K562 (cell line): ENCODE measurements around the gene ST8SIA2. TPM values are rescaled to one million over a fixed set of nuclear protein-coding genes. Genes with fewer than 3 reads are reported as not detected.

Source experiments
- KDM4B ChIP-seq, 2 experiments: fragments of 450-650 bp in 1 of 2; sonication (generic) in 1 of 2; IDR thresholded peaks; 2 replicates each; pipeline ENCODE4 v1.6.1; 2016 to 2017; ENCODE audit warnings: borderline replicate concordance in 2 of 2, antibody characterized with exemption in 1 of 2, low read depth in 1 of 2, mild to moderate bottlenecking in 1 of 2
- SLC30A9 ChIP-seq: fragments of 250-450 bp; sonication (Bioruptor Pico); IDR thresholded peaks from 2 replicates; pipeline ENCODE4 v1.8.0; 2022; ENCODE audit warnings: mild to moderate bottlenecking, moderate library complexity
- polyA plus RNA-seq, 8 experiments: library from polyadenylated mRNA; depleted of rRNA in 4 of 8; stranded (reverse) in 5 of 8; unstranded in 3 of 8; fragments of >200 nt; fragmentation: Nextera tagmentation in 2 of 8; fragmentation: Illumina TruSeq in 1 of 8; extraction: Ambion mirVana in 2 of 8; extraction: Trizol in 1 of 8; gene quantifications; 2 replicates each; pipeline versions ENCODE4 v1.2.1 to v1.2.3, GENCODE V29; 2011 to 2014; ENCODE audit warnings: inconsistent platforms in 1 of 8, missing spikeins in 1 of 8
- total RNA-seq, 7 experiments: library from RNA; depleted of rRNA in 6 of 7; stranded (reverse); fragments of >200 nt in 6 of 7; fragmentation: Illumina TruSeq in 2 of 7; extraction: Trizol in 2 of 7; gene quantifications; 2 replicates each; pipeline versions ENCODE4 v1.2.1 to v1.2.3, GENCODE V29; 2011 to 2021; ENCODE audit warnings: low replicate concordance in 1 of 7
- TF ChIP-seq, protein P1 (sequence below): IDR thresholded peaks from 2 replicates; pipeline ENCODE4 v1.6.1; 2012; ENCODE audit warnings: low read depth, low read length, improper control_type of control experiment, borderline replicate concordance
- TF ChIP-seq, protein P2 (sequence below): fragments of 200-400 bp; formaldehyde crosslinking; IDR thresholded peaks from 2 replicates; pipeline ENCODE4 v1.6.1; 2017; ENCODE audit warnings: mild to moderate bottlenecking, low read depth, low read length, moderate library complexity
- TF ChIP-seq, protein P3 (sequence below): fragments of 450-650 bp; IDR thresholded peaks from 2 replicates; pipeline ENCODE4 v1.7.0; 2016; ENCODE audit warnings: borderline replicate concordance

The ST8SIA2 gene
- total and polyA plus RNA-seq, 9 of the 15 experiments (the other 6 are each of a cell fraction or from before 2014, with no cell fraction given): not detected

DNA sequence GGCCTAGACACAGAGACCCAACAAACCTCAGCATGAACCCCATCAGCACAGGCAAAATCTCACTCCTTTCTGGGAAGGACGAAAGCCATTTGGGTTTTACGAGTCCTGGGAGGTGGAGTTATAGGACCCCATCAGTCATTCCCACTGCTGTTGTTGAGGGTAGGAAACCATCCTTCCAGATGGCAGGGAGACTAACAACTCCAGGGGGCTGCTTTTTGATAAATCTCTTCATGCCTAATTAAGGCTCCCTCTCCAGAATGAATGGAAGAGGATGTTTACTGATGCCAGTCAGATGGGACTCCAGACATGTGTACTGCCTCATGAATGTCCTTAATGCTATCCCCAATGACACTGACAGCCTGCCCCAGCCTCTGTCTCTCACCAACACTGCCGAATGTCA, 75.3 kb downstream of the ST8SIA2 start (continued):
- TF ChIP-seq, protein P1, sequence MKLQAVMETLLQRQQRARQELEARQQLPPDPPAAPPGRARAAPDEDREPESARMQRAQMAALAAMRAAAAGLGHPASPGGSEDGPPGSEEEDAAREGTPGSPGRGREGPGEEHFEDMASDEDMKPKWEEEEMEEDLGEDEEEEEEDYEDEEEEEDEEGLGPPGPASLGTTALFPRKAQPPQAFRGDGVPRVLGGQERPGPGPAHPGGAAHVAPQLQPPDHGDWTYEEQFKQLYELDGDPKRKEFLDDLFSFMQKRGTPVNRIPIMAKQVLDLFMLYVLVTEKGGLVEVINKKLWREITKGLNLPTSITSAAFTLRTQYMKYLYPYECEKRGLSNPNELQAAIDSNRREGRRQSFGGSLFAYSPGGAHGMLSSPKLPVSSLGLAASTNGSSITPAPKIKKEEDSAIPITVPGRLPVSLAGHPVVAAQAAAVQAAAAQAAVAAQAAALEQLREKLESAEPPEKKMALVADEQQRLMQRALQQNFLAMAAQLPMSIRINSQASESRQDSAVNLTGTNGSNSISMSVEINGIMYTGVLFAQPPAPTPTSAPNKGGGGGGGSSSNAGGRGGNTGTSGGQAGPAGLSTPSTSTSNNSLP: no peak
- TF ChIP-seq SLC30A9 (CRISPR knock-in tag) (no peak), KDM4B (IDR thresholded peaks at IDR 0.05; ENCODE audit: borderline replicate concordance in 2 of 2, low read depth in 1 of 2) (no peak)
- TF ChIP-seq, protein P2, sequence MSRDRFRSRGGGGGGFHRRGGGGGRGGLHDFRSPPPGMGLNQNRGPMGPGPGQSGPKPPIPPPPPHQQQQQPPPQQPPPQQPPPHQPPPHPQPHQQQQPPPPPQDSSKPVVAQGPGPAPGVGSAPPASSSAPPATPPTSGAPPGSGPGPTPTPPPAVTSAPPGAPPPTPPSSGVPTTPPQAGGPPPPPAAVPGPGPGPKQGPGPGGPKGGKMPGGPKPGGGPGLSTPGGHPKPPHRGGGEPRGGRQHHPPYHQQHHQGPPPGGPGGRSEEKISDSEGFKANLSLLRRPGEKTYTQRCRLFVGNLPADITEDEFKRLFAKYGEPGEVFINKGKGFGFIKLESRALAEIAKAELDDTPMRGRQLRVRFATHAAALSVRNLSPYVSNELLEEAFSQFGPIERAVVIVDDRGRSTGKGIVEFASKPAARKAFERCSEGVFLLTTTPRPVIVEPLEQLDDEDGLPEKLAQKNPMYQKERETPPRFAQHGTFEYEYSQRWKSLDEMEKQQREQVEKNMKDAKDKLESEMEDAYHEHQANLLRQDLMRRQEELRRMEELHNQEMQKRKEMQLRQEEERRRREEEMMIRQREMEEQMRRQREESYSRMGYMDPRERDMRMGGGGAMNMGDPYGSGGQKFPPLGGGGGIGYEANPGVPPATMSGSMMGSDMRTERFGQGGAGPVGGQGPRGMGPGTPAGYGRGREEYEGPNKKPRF: no peak
- TF ChIP-seq, protein P3, sequence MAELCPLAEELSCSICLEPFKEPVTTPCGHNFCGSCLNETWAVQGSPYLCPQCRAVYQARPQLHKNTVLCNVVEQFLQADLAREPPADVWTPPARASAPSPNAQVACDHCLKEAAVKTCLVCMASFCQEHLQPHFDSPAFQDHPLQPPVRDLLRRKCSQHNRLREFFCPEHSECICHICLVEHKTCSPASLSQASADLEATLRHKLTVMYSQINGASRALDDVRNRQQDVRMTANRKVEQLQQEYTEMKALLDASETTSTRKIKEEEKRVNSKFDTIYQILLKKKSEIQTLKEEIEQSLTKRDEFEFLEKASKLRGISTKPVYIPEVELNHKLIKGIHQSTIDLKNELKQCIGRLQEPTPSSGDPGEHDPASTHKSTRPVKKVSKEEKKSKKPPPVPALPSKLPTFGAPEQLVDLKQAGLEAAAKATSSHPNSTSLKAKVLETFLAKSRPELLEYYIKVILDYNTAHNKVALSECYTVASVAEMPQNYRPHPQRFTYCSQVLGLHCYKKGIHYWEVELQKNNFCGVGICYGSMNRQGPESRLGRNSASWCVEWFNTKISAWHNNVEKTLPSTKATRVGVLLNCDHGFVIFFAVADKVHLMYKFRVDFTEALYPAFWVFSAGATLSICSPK: no peak
